GM13976 (cell line): ENCODE results near the gene CCR4.
"Not testable (repeated sequence)": the region's sequence is repeated elsewhere in the genome, so short reads cannot be mapped to it uniquely, and the experiment has no call there.

Experiments
- DNase-seq: peaks from one replicate; pipeline ENCODE4 v3.0.0; 2012; ENCODE audit warnings: low spot score
- CTCF ChIP-seq: IDR thresholded peaks from 2 replicates; pipeline ENCODE4 v1.5.1; 2012; ENCODE audit warnings: borderline replicate concordance, mild to moderate bottlenecking; ENCODE audit not compliant: insufficient read depth; ENCODE audit errors: extremely low read depth, missing control alignments, control extremely low read depth
- in situ Hi-C: fragments of 300-500 bp; cut with MboI; formaldehyde crosslinking; loops from one replicate; pipeline ENCODE4 v1.12.0; 2022; ENCODE audit warnings: low sequenced_read_pairs, mixed read lengths, inconsistent platforms; ENCODE audit not compliant: unreplicated experiment

CCR4 gene

GRCh38 chr3:32972482-32973146 is 21.2 kb downstream of the CCR4 start:
- in situ Hi-C loops = no loop called here
- no peak for DNase-seq

DNA sequence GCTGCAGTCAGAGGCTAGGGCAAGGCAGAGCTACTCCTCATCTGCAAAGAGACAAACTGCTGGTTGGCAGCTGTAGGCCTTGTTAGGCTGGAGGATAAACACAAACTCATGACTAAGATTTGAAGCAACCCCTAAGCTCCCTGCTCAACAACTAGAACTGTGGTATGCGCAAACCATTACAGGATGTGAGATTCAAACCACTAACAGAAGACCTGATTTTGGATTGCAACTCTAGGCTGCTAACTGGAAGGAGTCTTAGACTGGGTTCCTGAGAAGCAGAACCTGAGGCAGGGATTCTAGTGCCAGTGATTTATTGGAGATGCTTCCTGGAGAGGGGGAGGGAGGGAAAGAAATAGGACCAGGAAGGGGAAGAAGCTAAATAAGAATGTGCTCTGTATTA is 22.5 kb downstream of the CCR4 start:
- in situ Hi-C loops = no loop called here
- no peak for TF ChIP-seq CTCF
- DNase-seq = peak; percentile 40

More at GRCh38 chr3:32972482-32973146, 21.2 kb downstream of the CCR4 start:
- TF ChIP-seq CTCF = no peak

GRCh38 chr3:32975891-32976595 is 24.6 kb downstream of the CCR4 start:
- TF ChIP-seq CTCF = no peak

GRCh38 chr3:32977861-32978260 is 26.4 kb downstream of the CCR4 start:
- no peak for TF ChIP-seq CTCF
- DNase-seq = no peak
- in situ Hi-C loops = no loop called here

More at GRCh38 chr3:32975891-32976595, 24.6 kb downstream of the CCR4 start:
- in situ Hi-C loops = no loop called here
- no peak for DNase-seq

DNA sequence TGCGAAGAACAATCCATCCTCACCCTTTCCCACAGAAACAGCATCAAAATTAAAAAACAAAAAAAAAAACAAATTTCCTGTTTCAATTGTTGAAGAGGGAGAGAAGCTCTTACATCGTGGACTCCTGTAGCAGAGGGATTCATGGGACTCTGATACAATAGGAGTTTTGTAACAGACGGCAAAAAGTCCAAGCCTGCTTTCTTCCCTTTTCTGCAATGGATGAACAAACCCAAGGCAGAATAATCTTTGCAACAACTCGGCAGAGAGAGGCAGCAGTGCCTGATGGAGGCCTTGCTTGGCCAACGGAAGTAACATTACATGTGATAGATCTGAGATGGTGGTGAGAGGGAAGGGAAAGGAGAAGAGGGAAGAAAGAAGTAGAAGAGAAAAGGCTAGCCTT is 26.9 kb downstream of the CCR4 start:
- TF ChIP-seq CTCF = no peak
- DNase-seq = no peak
- in situ Hi-C loops = no loop called here

DNA sequence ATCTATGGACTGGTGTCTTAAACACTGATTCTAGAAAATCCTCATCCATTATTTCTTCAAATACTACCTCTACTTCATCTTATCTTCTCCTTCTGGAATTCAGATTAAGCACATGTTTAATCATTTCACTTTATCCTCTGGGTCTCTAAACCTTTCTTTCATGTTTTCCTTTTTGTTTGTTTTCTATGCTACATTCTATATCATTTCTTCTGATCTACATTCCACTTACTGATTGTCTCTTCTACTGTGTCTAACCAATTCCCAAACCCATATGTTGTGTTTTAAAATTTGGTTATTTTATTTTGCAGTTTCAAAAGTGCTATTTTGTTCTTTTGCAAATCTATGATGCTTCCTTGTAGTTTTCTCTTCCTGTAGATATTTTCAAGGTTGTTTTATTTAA is 31.7 kb downstream of the CCR4 start:
- DNase-seq = no peak
- in situ Hi-C loops = no loop called here
- TF ChIP-seq CTCF = no peak

- in situ Hi-C loops = not testable (repeated sequence)
These were observed 33.5 kb downstream of the CCR4 start for GRCh38 chr3:32984918-32985317.

More at GRCh38 chr3:32984918-32985317, 33.5 kb downstream of the CCR4 start:
- DNase-seq = not testable (repeated sequence)
